Ishikawa (cell line): Measurements from ENCODE around the gene STK32C.

Experiments
- CEBPB ChIP-seq: IDR thresholded peaks from 2 replicates; pipeline ENCODE4 v1.6.1; 2012
- CREB1 ChIP-seq: IDR thresholded peaks from 2 replicates; pipeline ENCODE4 v1.6.1; 2012; ENCODE audit warnings: low read depth
- EGR1 ChIP-seq: IDR thresholded peaks from 2 replicates; pipeline ENCODE4 v1.6.1; 2012
- EP300 ChIP-seq: IDR thresholded peaks from 2 replicates; pipeline ENCODE4 v1.6.1; 2012; ENCODE audit warnings: borderline replicate concordance
- FOXM1 ChIP-seq: IDR thresholded peaks from 2 replicates; pipeline ENCODE4 v1.6.1; 2012; ENCODE audit warnings: low read depth, borderline replicate concordance
- MAX ChIP-seq: IDR thresholded peaks from 2 replicates; pipeline ENCODE4 v1.6.1; 2012
- NFIC ChIP-seq: IDR thresholded peaks from 2 replicates; pipeline ENCODE4 v1.6.1; 2012
- RAD21 ChIP-seq: IDR thresholded peaks from 2 replicates; pipeline ENCODE4 v1.6.1; 2012; ENCODE audit warnings: low read depth
- REST ChIP-seq: IDR thresholded peaks from 2 replicates; pipeline ENCODE4 v1.6.1; 2012; ENCODE audit warnings: low read depth, mild to moderate bottlenecking
- TAF1 ChIP-seq: IDR thresholded peaks from 2 replicates; pipeline ENCODE4 v1.6.1; 2012; ENCODE audit warnings: low read depth, mild to moderate bottlenecking
- TCF12 ChIP-seq: IDR thresholded peaks from 2 replicates; pipeline ENCODE4 v1.6.1; 2012; ENCODE audit warnings: low read depth
- TEAD4 ChIP-seq: IDR thresholded peaks from 2 replicates; pipeline ENCODE4 v1.6.1; 2012
- YY1 ChIP-seq: IDR thresholded peaks from 2 replicates; pipeline ENCODE4 v1.6.1; 2012; ENCODE audit warnings: low read depth
- ZBTB7A ChIP-seq: IDR thresholded peaks from 2 replicates; pipeline ENCODE4 v1.6.1; 2012; ENCODE audit warnings: low read depth
- TF ChIP-seq, protein P1 (sequence below): IDR thresholded peaks from 2 replicates; pipeline ENCODE4 v1.6.1; 2012

STK32C gene

DNA sequence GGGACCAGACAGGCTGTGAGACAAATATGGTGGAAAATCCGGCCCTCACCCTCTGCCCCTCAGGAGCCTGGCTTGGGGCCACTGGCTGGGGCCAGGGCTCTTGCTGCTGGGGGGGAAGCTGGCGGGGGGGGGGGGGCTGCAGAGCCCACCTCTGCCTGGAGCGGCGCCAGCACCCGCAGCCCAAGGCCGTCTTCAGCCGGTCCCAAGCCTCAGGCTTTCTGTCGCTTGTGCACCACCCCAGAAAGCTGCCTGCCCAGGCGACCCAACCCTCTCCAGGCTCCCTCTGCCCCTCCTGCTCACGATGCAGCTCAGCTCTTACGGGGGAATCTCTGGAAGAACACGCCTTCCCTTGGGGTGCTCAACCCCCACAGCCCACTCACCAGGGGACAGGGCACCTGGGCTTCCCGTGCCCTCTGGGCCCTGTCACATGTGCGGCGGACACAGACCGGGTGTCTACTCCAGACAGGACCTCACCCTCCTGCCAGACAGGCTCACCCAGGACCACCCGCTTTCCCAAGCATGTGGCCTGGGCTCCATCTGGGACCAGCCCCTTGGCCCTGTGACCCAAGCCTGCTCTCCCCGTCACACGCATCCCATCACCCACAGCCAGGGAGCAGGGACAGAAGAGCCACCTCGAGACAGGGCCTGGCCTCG, 77.1 kb downstream of the STK32C start:
- TF ChIP-seq TCF12, result no peak
- TF ChIP-seq MAX, result no peak
- TF ChIP-seq NFIC, result no peak

- TF ChIP-seq REST (no peak), CREB1 (no peak), TEAD4 (no peak), YY1 (no peak), EGR1 (no peak), NFIC (no peak), ZBTB7A (no peak), TCF12 (no peak)
These were observed 77.8 kb downstream of the STK32C start for GRCh38 chr10:132229834-132230556.

- TF ChIP-seq TAF1, result no peak
- no peak for TF ChIP-seq EP300
- TF ChIP-seq EGR1, result no peak
- no peak for TF ChIP-seq REST
- TF ChIP-seq CREB1, result no peak
- no peak for TF ChIP-seq TCF12
- TF ChIP-seq FOXM1, result no peak
- TF ChIP-seq RAD21, result no peak
- TF ChIP-seq NFIC, result no peak
- no peak for TF ChIP-seq MAX
- no peak for TF ChIP-seq ZBTB7A
- TF ChIP-seq CEBPB, result no peak
These were observed 78.7 kb downstream of the STK32C start for GRCh38 chr10:132229096-132229495.

DNA sequence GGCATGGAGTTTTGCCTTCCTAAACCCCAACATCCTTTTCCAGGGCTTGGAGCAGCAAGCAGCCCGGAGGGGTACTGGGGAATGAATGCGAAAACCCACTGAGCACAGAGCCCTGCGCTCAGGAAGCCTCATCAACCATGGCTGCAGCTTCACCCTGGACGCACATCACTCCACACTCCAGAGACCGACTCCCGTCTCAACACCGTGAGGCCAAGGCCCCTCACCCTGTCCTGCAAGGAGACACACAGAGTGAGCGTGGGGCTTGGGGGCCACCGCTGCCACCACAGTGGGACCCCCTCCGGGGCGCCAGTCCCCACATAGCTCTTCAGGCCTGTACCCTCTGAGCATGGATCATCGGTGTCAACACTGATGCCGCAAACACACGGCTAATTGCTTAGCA, 79.1 kb downstream of the STK32C start:
- TF ChIP-seq, protein P1, sequence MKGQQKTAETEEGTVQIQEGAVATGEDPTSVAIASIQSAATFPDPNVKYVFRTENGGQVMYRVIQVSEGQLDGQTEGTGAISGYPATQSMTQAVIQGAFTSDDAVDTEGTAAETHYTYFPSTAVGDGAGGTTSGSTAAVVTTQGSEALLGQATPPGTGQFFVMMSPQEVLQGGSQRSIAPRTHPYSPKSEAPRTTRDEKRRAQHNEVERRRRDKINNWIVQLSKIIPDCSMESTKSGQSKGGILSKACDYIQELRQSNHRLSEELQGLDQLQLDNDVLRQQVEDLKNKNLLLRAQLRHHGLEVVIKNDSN, result no peak
- TF ChIP-seq TAF1 (no peak), TCF12 (no peak), CEBPB (no peak), REST (no peak), RAD21 (no peak), ZBTB7A (no peak), EP300 (no peak), MAX (no peak), NFIC (no peak), TEAD4 (no peak), EGR1 (no peak), CREB1 (no peak), FOXM1 (no peak), YY1 (no peak)

- TF ChIP-seq TEAD4 (no peak), TAF1 (no peak), REST (no peak), EP300 (no peak), TCF12 (no peak), FOXM1 (no peak), CEBPB (no peak), EGR1 (no peak), YY1 (no peak), MAX (no peak), CREB1 (no peak), ZBTB7A (no peak)
- TF ChIP-seq, protein P1, result no peak
These were observed 79.8 kb downstream of the STK32C start for GRCh38 chr10:132227851-132228390.
